LNCAP (cell line): ENCODE measurements around the gene SMAD3.

Source experiments
- TF ChIP-seq, protein P1 (sequence below): fragments of 450-650 bp; IDR thresholded peaks from 2 replicates; pipeline ENCODE4 v1.5.1; 2017; ENCODE audit warnings: mild to moderate bottlenecking

Gene SMAD3

DNA sequence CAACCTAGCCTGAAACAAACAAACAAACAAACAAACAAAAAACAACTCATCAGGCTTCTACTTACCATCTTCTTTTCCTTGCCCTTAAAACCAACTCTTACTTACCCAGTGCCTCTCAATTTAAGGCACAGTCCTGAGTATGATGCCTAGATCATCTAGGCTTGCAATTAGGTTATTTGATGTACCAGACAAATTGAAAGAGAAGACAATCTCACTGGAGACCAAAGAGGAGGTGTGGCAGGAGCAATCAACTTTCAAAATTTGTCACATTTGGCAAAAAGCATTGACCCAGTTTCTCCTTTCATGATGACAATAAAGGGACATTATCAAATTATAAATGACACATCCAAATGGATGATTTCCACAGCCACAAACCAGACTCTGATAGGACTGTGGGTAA lies 153.0 kb downstream of the SMAD3 start:
- TF ChIP-seq, protein P1, sequence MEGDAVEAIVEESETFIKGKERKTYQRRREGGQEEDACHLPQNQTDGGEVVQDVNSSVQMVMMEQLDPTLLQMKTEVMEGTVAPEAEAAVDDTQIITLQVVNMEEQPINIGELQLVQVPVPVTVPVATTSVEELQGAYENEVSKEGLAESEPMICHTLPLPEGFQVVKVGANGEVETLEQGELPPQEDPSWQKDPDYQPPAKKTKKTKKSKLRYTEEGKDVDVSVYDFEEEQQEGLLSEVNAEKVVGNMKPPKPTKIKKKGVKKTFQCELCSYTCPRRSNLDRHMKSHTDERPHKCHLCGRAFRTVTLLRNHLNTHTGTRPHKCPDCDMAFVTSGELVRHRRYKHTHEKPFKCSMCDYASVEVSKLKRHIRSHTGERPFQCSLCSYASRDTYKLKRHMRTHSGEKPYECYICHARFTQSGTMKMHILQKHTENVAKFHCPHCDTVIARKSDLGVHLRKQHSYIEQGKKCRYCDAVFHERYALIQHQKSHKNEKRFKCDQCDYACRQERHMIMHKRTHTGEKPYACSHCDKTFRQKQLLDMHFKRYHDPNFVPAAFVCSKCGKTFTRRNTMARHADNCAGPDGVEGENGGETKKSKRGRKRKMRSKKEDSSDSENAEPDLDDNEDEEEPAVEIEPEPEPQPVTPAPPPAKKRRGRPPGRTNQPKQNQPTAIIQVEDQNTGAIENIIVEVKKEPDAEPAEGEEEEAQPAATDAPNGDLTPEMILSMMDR = no peak

DNA sequence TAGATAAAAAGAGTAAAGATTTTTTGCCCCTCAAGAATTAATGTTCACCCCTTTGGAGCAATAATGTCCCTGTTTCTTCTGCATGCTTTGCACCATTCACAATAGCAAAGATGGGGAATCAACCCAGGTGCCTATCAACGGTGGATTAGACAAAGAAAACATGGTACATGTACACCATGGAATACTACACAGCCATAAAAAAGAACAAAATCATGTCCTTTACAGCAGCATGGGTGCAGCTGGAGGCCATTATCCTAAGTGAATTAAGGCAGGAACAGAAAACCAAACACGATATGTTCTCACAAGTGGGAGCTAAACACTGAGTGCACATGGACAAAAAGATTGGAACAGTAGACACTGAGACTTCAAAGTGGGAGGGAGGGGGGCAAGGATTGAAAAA lies 153.9 kb downstream of the SMAD3 start:
- TF ChIP-seq, protein P1 = no peak

DNA sequence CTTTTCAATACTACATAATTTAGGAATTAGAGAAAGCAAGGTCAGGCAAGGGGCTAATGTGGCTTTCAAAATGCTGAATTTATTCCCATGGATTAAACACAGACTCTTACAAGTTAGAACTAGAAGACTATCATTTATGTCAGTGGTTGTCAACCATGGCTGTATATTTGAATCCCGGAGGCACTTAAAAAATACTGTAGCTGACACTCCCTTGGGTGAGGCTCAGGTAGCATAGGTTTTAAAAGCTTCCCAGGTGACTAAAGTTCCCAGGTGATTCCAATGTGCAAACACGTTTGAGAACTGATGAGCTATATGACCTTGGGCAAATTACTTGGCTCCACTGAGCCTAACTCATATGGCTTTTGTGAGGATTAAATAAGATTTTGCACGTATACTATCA lies 159.5 kb downstream of the SMAD3 start:
- TF ChIP-seq, protein P1 = no peak

DNA sequence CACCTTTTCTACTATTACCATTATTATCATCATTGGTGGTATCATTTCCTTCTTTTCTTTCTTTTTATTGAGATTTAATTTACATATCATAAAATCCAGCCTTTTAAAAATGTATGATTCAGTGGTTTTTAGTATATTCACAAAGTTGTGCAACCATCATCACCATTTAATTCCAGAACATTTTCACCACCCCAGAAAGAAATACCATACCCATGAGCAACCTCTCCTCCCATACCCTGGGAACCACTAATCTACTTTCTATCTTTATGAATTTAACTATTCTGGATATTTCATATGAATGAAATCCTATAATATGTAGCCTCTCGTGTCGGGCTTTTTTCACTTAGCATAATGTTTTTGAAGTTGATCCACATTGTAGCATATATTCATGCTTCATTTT lies 159.9 kb downstream of the SMAD3 start:
- TF ChIP-seq, protein P1 = no peak

DNA sequence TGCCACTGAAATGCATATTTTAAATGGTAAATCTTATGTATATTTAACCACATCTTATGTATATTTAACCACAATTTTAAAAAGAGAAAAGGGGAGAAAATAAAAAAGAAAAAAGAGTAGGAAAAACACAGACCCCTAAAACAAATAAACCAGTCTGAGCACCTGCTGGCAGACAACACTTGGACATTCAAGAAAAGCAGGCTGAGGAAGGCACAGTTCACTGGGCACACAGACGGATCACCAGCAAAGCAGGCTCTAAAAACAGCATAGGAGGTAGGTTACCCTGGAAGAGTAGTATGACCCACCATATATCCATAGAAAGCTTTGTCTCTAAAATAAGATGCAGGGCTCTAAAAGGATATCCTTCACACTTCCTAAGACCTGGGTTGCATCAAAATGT lies 162.0 kb downstream of the SMAD3 start:
- TF ChIP-seq, protein P1 = no peak

DNA sequence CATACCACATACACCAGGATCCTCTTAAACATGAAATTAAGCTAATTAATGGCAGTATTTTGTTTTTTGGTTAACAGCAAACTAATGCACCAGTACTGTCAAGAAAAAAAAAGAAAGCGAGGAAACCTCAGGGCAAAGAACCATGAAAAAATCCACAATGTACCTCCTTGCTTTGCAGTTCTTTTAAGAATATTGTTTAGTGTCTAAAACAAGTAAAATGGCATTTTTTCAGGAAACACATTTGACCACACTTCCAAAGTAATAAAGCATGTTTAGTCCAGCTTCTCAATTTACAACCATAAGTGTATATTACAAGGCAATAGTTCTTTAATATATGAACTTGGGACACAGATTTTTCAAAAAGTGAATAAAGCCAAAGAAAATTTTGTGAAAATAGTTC lies 162.4 kb downstream of the SMAD3 start:
- TF ChIP-seq, protein P1 = no peak

DNA sequence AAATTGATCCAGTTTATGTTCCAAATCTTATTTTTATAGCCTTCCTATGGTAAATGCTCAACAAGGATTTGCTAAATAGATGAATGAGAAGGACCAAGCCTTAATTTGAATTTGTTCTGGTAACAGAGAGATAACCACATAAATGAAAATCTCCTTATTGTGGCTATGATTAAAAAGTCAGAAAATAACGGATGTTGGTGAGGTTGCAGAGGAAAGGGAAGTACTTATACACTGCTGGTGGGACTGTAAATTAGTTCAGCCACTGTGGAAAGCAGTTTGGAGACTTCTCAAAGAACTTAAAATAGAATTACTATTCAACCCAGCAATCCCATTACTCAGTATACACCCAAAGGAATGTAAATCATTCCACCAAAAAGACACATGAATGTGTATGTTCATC lies 162.9 kb downstream of the SMAD3 start:
- TF ChIP-seq, protein P1 = no peak

DNA sequence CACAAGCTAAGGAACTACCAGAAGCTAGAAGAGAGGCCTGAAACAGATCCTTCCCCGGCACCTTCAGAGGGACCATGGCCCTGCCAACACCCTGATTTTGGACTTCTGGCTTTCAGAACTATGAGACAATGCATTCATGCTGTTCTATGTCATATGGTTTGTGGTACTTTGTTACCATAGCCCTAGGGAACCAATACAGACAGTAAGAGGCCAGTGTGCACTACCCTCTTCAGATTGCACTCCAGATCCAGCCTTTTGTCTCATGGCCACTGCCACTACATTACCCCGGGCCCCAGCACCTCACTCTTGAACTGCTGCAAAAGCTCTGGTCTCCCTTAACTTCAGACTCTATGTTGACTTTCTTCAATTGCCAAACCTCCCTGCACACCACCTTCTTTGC lies 165.1 kb downstream of the SMAD3 start:
- TF ChIP-seq, protein P1 = no peak
